Right cardiac atrium (tissue), 5 donors: ENCODE results near the gene RFXANK. TPM values are rescaled to one million over a fixed set of nuclear protein-coding genes. Genes with fewer than 3 reads are reported as not detected.
A peak's percentile ranks its signal among the peaks of the same experiment; 100 is the strongest.

Experiments used
- ATAC-seq, 2 donors: fragments of 200-7000 bp; cut with Tn5 transposase; one replicate each; pipeline versions ENCODE4 v1.8.0 to v1.9.1; 2020; ENCODE audit warnings: moderate library complexity in 2 of 2, mild to moderate bottlenecking in 1 of 2
- DNase-seq, 3 donors: peaks; one replicate each; pipeline ENCODE4 v3.0.0-alpha.2; 2020
- H3K27ac ChIP-seq: one replicate; pipeline ENCODE4 v1.5.1; 2013; ENCODE audit warnings: mild to moderate bottlenecking, low read length, control low read depth, moderate library complexity
- H3K27me3 ChIP-seq: one replicate; pipeline ENCODE4 v1.6.1; 2013; ENCODE audit not compliant: control insufficient read depth, insufficient read depth
- H3K4me1 ChIP-seq: one replicate; pipeline ENCODE4 v1.6.1; 2013; ENCODE audit warnings: low read length; ENCODE audit not compliant: control insufficient read depth, insufficient read depth
- H3K4me3 ChIP-seq: one replicate; pipeline ENCODE4 v1.5.1; 2013; ENCODE audit warnings: low read length, control low read depth
- H3K9me3 ChIP-seq: one replicate; pipeline ENCODE4 v1.6.1; 2013; ENCODE audit warnings: low read length; ENCODE audit not compliant: control insufficient read depth
- WGBS: extraction: QIAGEN DNeasy Blood & Tissue Kit; methylation state at CpG from one replicate; pipeline ENCODE4 v1.1.7; 2013; 5-methylcytosine and 5-hydroxymethylcytosine counted together
- intact Hi-C, 4 donors: fragments of 100-400 bp; cut with DNase I; formaldehyde crosslinking; loops; one replicate each; pipeline versions ENCODE4 v1.11.0 to v1.14.0; 2022 to 2023
- polyA plus RNA-seq: library from polyadenylated mRNA; stranded (reverse); fragments of 200-250 nt; gene quantifications from one replicate; pipeline ENCODE4 v1.2.3, GENCODE V29; 2013
- total RNA-seq, 4 donors: library from RNA; stranded (reverse); fragmentation: NEBNext Ultra II Directional; extraction: Animal tissue kit (Norgen Biotek cat#: 25700); gene quantifications; one replicate each; pipeline ENCODE4 v1.2.1, GENCODE V29; 2021
- donor health status: healthy with polysubstance abuse.
- donor health status: DM: no; HTN: yes; CAD: no.
- donor health status: DM: no; HTN: no; CAD: no.
- donor health status: DM: no; HTN: yes; CAD: no; lungs with severe emphysema.
- donor health status: DM: yes; HTN: yes; CAD: no.

RFXANK gene
- total and polyA plus RNA-seq, 5 donors: 35.2 to 55.0 (median 44.9) TPM

GRCh38 chr19:19152668-19153384, 39.2 kb upstream of the RFXANK start:
- 66% methylated on average over 13 of the region's 13 CpGs for WGBS
- Histone ChIP-seq H3K4me1 (no peaks in the 10 kb centered on the region), H3K27ac (no peak overlapping the region), H3K4me3 (no peak overlapping the region), H3K9me3 (no peaks in the 10 kb centered on the region), H3K27me3 (no peaks in the 10 kb centered on the region)
- intact Hi-C loops: no loop called here
- peak in 1 of 3 donors; percentile 68 for DNase-seq
- no peak for ATAC-seq

- intact Hi-C loops: no loop called here
- WGBS: 95% methylated on average over 6 of the region's 6 CpGs
- DNase-seq (no peak), ATAC-seq (no peak)
- H3K4me1 ChIP-seq: no peaks in the 10 kb centered on the region
- H3K9me3 ChIP-seq: no peaks in the 10 kb centered on the region
- H3K27ac ChIP-seq: no peak overlapping the region
- H3K4me3 ChIP-seq: no peak overlapping the region
- no peaks in the 10 kb centered on the region for H3K27me3 ChIP-seq
Measured at GRCh38 chr19:19154768-19155494, 37.1 kb upstream of the RFXANK start.

- no peak overlapping the region for H3K4me3 ChIP-seq
- 89% methylated on average over 10 of the region's 10 CpGs for WGBS
- H3K9me3 ChIP-seq: no peaks in the 10 kb centered on the region
- intact Hi-C loops: no loop called here
- no peak overlapping the region for H3K27ac ChIP-seq
- no peak for DNase-seq
- H3K4me1 ChIP-seq: no peaks in the 10 kb centered on the region
- ATAC-seq: no peak
- no peaks in the 10 kb centered on the region for H3K27me3 ChIP-seq
Measured at GRCh38 chr19:19155495-19156219, 36.4 kb upstream of the RFXANK start.

- no peaks in the 10 kb centered on the region for H3K27me3 ChIP-seq
- H3K4me1 ChIP-seq: no peaks in the 10 kb centered on the region
- H3K27ac ChIP-seq: no peak overlapping the region
- intact Hi-C loops: no loop called here
- no peaks in the 10 kb centered on the region for H3K9me3 ChIP-seq
- DNase-seq: no peak
- no peak overlapping the region for H3K4me3 ChIP-seq
- ATAC-seq: no peak
- 78% methylated on average over 6 of the region's 6 CpGs for WGBS
Measured at GRCh38 chr19:19157808-19158207, 34.2 kb upstream of the RFXANK start.

- ATAC-seq (no peak), DNase-seq (no peak)
- H3K27ac ChIP-seq: no peak overlapping the region
- no peaks in the 10 kb centered on the region for H3K4me1 ChIP-seq
- no peaks in the 10 kb centered on the region for H3K27me3 ChIP-seq
- H3K9me3 ChIP-seq: no peaks in the 10 kb centered on the region
- no peak overlapping the region for H3K4me3 ChIP-seq
- WGBS: 87% methylated on average over 4 of the region's 4 CpGs
- intact Hi-C loops: no loop called here
Measured at GRCh38 chr19:19159534-19159933, 32.5 kb upstream of the RFXANK start.

- 54% methylated on average over 26 of the region's 26 CpGs for WGBS
- no peak for ATAC-seq
- Histone ChIP-seq H3K27ac (no peak overlapping the region), H3K4me1 (no peaks in the 10 kb centered on the region), H3K27me3 (no peaks in the 10 kb centered on the region), H3K4me3 (no peak overlapping the region), H3K9me3 (no peaks in the 10 kb centered on the region)
- intact Hi-C loops: no loop called here
- DNase-seq: no peak
Measured at GRCh38 chr19:19160461-19161035, 31.5 kb upstream of the RFXANK start.

- Histone ChIP-seq H3K27me3 (no peaks in the 10 kb centered on the region), H3K9me3 (no peaks in the 10 kb centered on the region), H3K4me3 (no peak overlapping the region), H3K4me1 (no peaks in the 10 kb centered on the region), H3K27ac (no peak overlapping the region)
- intact Hi-C loops: no loop called here
- DNase-seq: no peak
- 90% methylated on average over 7 of the region's 7 CpGs for WGBS
- no peak for ATAC-seq
Measured at GRCh38 chr19:19162495-19162894, 29.6 kb upstream of the RFXANK start.

- DNase-seq: no peak
- Histone ChIP-seq H3K27me3 (no peaks in the 10 kb centered on the region), H3K4me1 (no peaks in the 10 kb centered on the region), H3K4me3 (no peak overlapping the region), H3K9me3 (no peaks in the 10 kb centered on the region), H3K27ac (no peak overlapping the region)
- no peak for ATAC-seq
- WGBS: 93% methylated on average over 1 of the region's 1 CpG
- intact Hi-C loops: no loop called here
Measured at GRCh38 chr19:19165396-19165795, 26.7 kb upstream of the RFXANK start.

- H3K4me3 ChIP-seq: no peak overlapping the region
- ATAC-seq (no peak), DNase-seq (no peak)
- no peaks in the 10 kb centered on the region for H3K27me3 ChIP-seq
- H3K9me3 ChIP-seq: no peaks in the 10 kb centered on the region
- H3K4me1 ChIP-seq: no peaks in the 10 kb centered on the region
- 85% methylated on average over 3 of the region's 3 CpGs for WGBS
- intact Hi-C loops: no loop called here
- H3K27ac ChIP-seq: no peak overlapping the region
Measured at GRCh38 chr19:19167612-19168011, 24.4 kb upstream of the RFXANK start.

GRCh38 chr19:19169236-19170052, 22.6 kb upstream of the RFXANK start:
- ATAC-seq (no peak), DNase-seq (no peak)
- Histone ChIP-seq H3K27me3 (no peaks in the 10 kb centered on the region), H3K4me3 (peak overlapping the region; percentile 30), H3K9me3 (no peaks in the 10 kb centered on the region), H3K4me1 (no peaks in the 10 kb centered on the region), H3K27ac (no peak overlapping the region)
- WGBS: 75% methylated on average over 9 of the region's 9 CpGs
- intact Hi-C loops: no loop called here
